ENCODE results near the gene CHRNA9.
A peak's percentile ranks its signal among the peaks of the same experiment; 100 is the strongest.
"Not testable (repeated sequence)": the region's sequence is repeated elsewhere in the genome, so short reads cannot be mapped to it uniquely, and the experiment has no call there.

The CHRNA9 gene

GRCh38 chr4:40375620-40376019 lies 40.5 kb downstream of the CHRNA9 start:
- no peaks in the 10 kb centered on the region for H3K27me3 ChIP-seq (ENCODE audit: control insufficient read depth, insufficient read depth, low read length)
- no peaks in the 10 kb centered on the region for H3K36me3 ChIP-seq (ENCODE audit: control insufficient read depth, insufficient read depth, low read length)
- no peak overlapping the region for H3K4me3 ChIP-seq (ENCODE audit: low read depth, low read length)
- H3K9me3 ChIP-seq (ENCODE audit: control insufficient read depth, insufficient read depth, low read length) = no peaks in the 10 kb centered on the region
- peaks cover 5% of the 10 kb centered on the region for H3K4me1 ChIP-seq (ENCODE audit: control insufficient read depth, insufficient read depth, low read length)
- H3K9ac ChIP-seq (ENCODE audit: low read depth, low read length) = no peak overlapping the region

- Histone ChIP-seq H3K4me3 (ENCODE audit: low read depth, low read length) (no peak overlapping the region), H3K4me1 (ENCODE audit: control insufficient read depth, insufficient read depth, low read length) (peaks cover 5% of the 10 kb centered on the region), H3K9me3 (ENCODE audit: control insufficient read depth, insufficient read depth, low read length) (no peaks in the 10 kb centered on the region), H3K36me3 (ENCODE audit: control insufficient read depth, insufficient read depth, low read length) (no peaks in the 10 kb centered on the region), H3K27me3 (ENCODE audit: control insufficient read depth, insufficient read depth, low read length) (no peaks in the 10 kb centered on the region), H3K9ac (ENCODE audit: low read depth, low read length) (no peak overlapping the region)
These were observed 42.6 kb downstream of the CHRNA9 start for GRCh38 chr4:40377512-40378365.

GRCh38 chr4:40378619-40379018 lies 43.5 kb downstream of the CHRNA9 start:
- Histone ChIP-seq H3K4me3 (ENCODE audit: low read depth, low read length) (no peak overlapping the region), H3K9ac (ENCODE audit: low read depth, low read length) (no peak overlapping the region), H3K4me1 (ENCODE audit: control insufficient read depth, insufficient read depth, low read length) (peaks cover 5% of the 10 kb centered on the region), H3K9me3 (ENCODE audit: control insufficient read depth, insufficient read depth, low read length) (no peaks in the 10 kb centered on the region), H3K27me3 (ENCODE audit: control insufficient read depth, insufficient read depth, low read length) (no peaks in the 10 kb centered on the region), H3K36me3 (ENCODE audit: control insufficient read depth, insufficient read depth, low read length) (no peaks in the 10 kb centered on the region)

GRCh38 chr4:40379248-40379647 lies 44.1 kb downstream of the CHRNA9 start:
- Histone ChIP-seq H3K9ac (ENCODE audit: low read depth, low read length) (peak overlapping the region; percentile 29), H3K4me3 (ENCODE audit: low read depth, low read length) (no peak overlapping the region), H3K4me1 (ENCODE audit: control insufficient read depth, insufficient read depth, low read length) (peaks cover 5% of the 10 kb centered on the region), H3K9me3 (ENCODE audit: control insufficient read depth, insufficient read depth, low read length) (no peaks in the 10 kb centered on the region), H3K36me3 (ENCODE audit: control insufficient read depth, insufficient read depth, low read length) (no peaks in the 10 kb centered on the region), H3K27me3 (ENCODE audit: control insufficient read depth, insufficient read depth, low read length) (no peaks in the 10 kb centered on the region)

- Histone ChIP-seq H3K9me3 (ENCODE audit: control insufficient read depth, insufficient read depth, low read length) (no peaks in the 10 kb centered on the region), H3K36me3 (ENCODE audit: control insufficient read depth, insufficient read depth, low read length) (no peaks in the 10 kb centered on the region), H3K4me3 (ENCODE audit: low read depth, low read length) (no peak overlapping the region), H3K9ac (ENCODE audit: low read depth, low read length) (no peak overlapping the region), H3K27me3 (ENCODE audit: control insufficient read depth, insufficient read depth, low read length) (no peaks in the 10 kb centered on the region), H3K4me1 (ENCODE audit: control insufficient read depth, insufficient read depth, low read length) (peaks cover 6% of the 10 kb centered on the region)
These were observed 45.5 kb downstream of the CHRNA9 start for GRCh38 chr4:40380647-40381046.

GRCh38 chr4:40388239-40388638 lies 53.1 kb downstream of the CHRNA9 start:
- no peak overlapping the region for H3K4me3 ChIP-seq (ENCODE audit: low read depth, low read length)
- H3K27me3 ChIP-seq (ENCODE audit: control insufficient read depth, insufficient read depth, low read length) = no peaks in the 10 kb centered on the region
- no peaks in the 10 kb centered on the region for H3K36me3 ChIP-seq (ENCODE audit: control insufficient read depth, insufficient read depth, low read length)
- H3K4me1 ChIP-seq (ENCODE audit: control insufficient read depth, insufficient read depth, low read length) = peaks cover 6% of the 10 kb centered on the region
- no peaks in the 10 kb centered on the region for H3K9me3 ChIP-seq (ENCODE audit: control insufficient read depth, insufficient read depth, low read length)
- H3K9ac ChIP-seq (ENCODE audit: low read depth, low read length) = no peak overlapping the region

- H3K4me1 ChIP-seq (ENCODE audit: control insufficient read depth, insufficient read depth, low read length) = peaks cover 6% of the 10 kb centered on the region
These were observed 54.9 kb downstream of the CHRNA9 start for GRCh38 chr4:40389986-40390385.

GRCh38 chr4:40392241-40392640 lies 57.1 kb downstream of the CHRNA9 start:
- not testable (repeated sequence) for H3K4me1 ChIP-seq (ENCODE audit: control insufficient read depth, insufficient read depth, low read length); H3K4me3 ChIP-seq (ENCODE audit: low read depth, low read length); H3K36me3 ChIP-seq (ENCODE audit: control insufficient read depth, insufficient read depth, low read length); H3K9me3 ChIP-seq (ENCODE audit: control insufficient read depth, insufficient read depth, low read length); H3K27me3 ChIP-seq (ENCODE audit: control insufficient read depth, insufficient read depth, low read length); H3K9ac ChIP-seq (ENCODE audit: low read depth, low read length)

More at GRCh38 chr4:40389986-40390385, 54.9 kb downstream of the CHRNA9 start:
- Histone ChIP-seq H3K9me3 (ENCODE audit: control insufficient read depth, insufficient read depth, low read length) (no peaks in the 10 kb centered on the region), H3K27me3 (ENCODE audit: control insufficient read depth, insufficient read depth, low read length) (no peaks in the 10 kb centered on the region), H3K4me3 (ENCODE audit: low read depth, low read length) (no peak overlapping the region), H3K36me3 (ENCODE audit: control insufficient read depth, insufficient read depth, low read length) (no peaks in the 10 kb centered on the region), H3K9ac (ENCODE audit: low read depth, low read length) (no peak overlapping the region)

GRCh38 chr4:40394236-40394635 lies 59.1 kb downstream of the CHRNA9 start:
- H3K9me3 ChIP-seq (ENCODE audit: control insufficient read depth, insufficient read depth, low read length) = no peaks in the 10 kb centered on the region
- H3K27me3 ChIP-seq (ENCODE audit: control insufficient read depth, insufficient read depth, low read length) = no peaks in the 10 kb centered on the region
- no peak overlapping the region for H3K9ac ChIP-seq (ENCODE audit: low read depth, low read length)
- H3K4me1 ChIP-seq (ENCODE audit: control insufficient read depth, insufficient read depth, low read length) = no peaks in the 10 kb centered on the region
- no peaks in the 10 kb centered on the region for H3K36me3 ChIP-seq (ENCODE audit: control insufficient read depth, insufficient read depth, low read length)
- H3K4me3 ChIP-seq (ENCODE audit: low read depth, low read length) = no peak overlapping the region

- no peaks in the 10 kb centered on the region for H3K4me1 ChIP-seq (ENCODE audit: control insufficient read depth, insufficient read depth, low read length)
- H3K9me3 ChIP-seq (ENCODE audit: control insufficient read depth, insufficient read depth, low read length) = no peaks in the 10 kb centered on the region
- no peaks in the 10 kb centered on the region for H3K27me3 ChIP-seq (ENCODE audit: control insufficient read depth, insufficient read depth, low read length)
- no peak overlapping the region for H3K9ac ChIP-seq (ENCODE audit: low read depth, low read length)
- no peak overlapping the region for H3K4me3 ChIP-seq (ENCODE audit: low read depth, low read length)
- H3K36me3 ChIP-seq (ENCODE audit: control insufficient read depth, insufficient read depth, low read length) = no peaks in the 10 kb centered on the region
These were observed 60.2 kb downstream of the CHRNA9 start for GRCh38 chr4:40395166-40395900.

GRCh38 chr4:40395908-40396793 lies 61.0 kb downstream of the CHRNA9 start:
- Histone ChIP-seq H3K27me3 (ENCODE audit: control insufficient read depth, insufficient read depth, low read length) (no peaks in the 10 kb centered on the region), H3K4me3 (ENCODE audit: low read depth, low read length) (no peak overlapping the region), H3K9me3 (ENCODE audit: control insufficient read depth, insufficient read depth, low read length) (no peaks in the 10 kb centered on the region), H3K9ac (ENCODE audit: low read depth, low read length) (no peak overlapping the region), H3K4me1 (ENCODE audit: control insufficient read depth, insufficient read depth, low read length) (no peaks in the 10 kb centered on the region), H3K36me3 (ENCODE audit: control insufficient read depth, insufficient read depth, low read length) (no peaks in the 10 kb centered on the region)
